Measurements from ENCODE around the gene TMEM240. TPM values are rescaled to one million over a fixed set of nuclear protein-coding genes. Genes with fewer than 3 reads are reported as not detected.

The TMEM240 gene
- total and polyA plus RNA-seq, 2 of the 8 experiments (the other 6 are each of a cell fraction or from before 2014, with no cell fraction given) = 3.6 to 5.7 TPM

GRCh38 chr1:1577367-1578011, 37.1 kb upstream of the TMEM240 start (continued):
- TF ChIP-seq CTBP2 (IDR thresholded peaks at IDR 0.05; ENCODE audit: borderline replicate concordance, insufficient read depth, insufficient read length, low read length) = no peak
- TF ChIP-seq POLR2AphosphoS5 (IDR thresholded peaks at IDR 0.05; ENCODE audit: low read depth, low read length) = no peak
- TF ChIP-seq KDM4A (IDR thresholded peaks at IDR 0.05; ENCODE audit: low read depth, low read length, severe bottlenecking) = no peak
- no peak for TF ChIP-seq SP2 (IDR thresholded peaks at IDR 0.05; ENCODE audit: low read length)
- TF ChIP-seq POU5F1 (IDR thresholded peaks at IDR 0.05; ENCODE audit: low read depth, low read length) = no peak
- TF ChIP-seq BACH1 (IDR thresholded peaks at IDR 0.05; ENCODE audit: low read length) = no peak
- no peak for TF ChIP-seq TAF7 (optimal IDR thresholded peaks at IDR 0.05; ENCODE audit: borderline replicate concordance, low read depth, low read length)
- no peak for TF ChIP-seq EP300 (IDR thresholded peaks at IDR 0.05; ENCODE audit: borderline replicate concordance in 1 of 2, low read depth in 2 of 2, low read length in 2 of 2)
- TF ChIP-seq JUN (IDR thresholded peaks at IDR 0.05; ENCODE audit: low read depth, low read length) = no peak
- no peak for TF ChIP-seq TBP (IDR thresholded peaks at IDR 0.05; ENCODE audit: low read depth, low read length)
